ENCODE data around the gene OR6S1.
"Not testable (repeated sequence)": the region's sequence is repeated elsewhere in the genome, so short reads cannot be mapped to it uniquely, and the experiment has no call there.

OR6S1 gene

DNA sequence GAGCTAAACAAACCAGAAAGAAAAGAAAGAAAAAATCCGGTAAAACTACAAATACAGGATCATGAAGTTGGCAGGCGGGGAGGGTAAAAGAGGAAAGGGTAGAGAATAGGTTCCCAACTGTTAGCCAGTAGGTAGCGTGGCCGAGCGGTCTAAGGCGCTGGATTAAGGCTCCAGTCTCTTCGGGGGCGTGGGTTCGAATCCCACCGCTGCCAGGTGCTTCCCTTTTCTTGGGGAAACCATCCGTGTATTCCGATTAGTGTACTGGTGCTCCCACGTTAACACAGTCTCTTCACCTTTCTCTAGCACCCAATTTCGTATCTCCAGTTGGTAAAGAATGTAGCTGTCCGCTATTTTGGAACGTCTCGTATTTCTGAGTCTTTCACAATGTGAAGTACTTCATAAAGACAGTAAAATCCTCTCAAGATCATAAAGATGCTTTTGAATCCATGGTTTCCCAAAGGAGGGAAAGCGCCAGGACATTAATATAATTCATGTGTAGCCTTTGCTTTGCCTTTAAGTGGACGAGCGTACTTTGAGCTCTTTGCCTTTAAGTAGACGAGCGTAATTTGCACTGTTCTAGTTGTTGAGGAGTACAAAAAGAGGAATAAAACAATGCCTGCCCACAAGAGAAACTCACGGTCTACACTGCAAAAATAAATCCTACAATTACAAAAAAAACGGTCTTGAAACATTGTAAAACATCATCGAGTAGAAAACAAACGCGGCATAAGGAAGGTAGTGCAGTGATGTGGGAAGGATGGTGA is 31.3 kb downstream of the OR6S1 start:
- DNase-seq (ENCODE audit: low read depth) = peak; percentile 56

DNA sequence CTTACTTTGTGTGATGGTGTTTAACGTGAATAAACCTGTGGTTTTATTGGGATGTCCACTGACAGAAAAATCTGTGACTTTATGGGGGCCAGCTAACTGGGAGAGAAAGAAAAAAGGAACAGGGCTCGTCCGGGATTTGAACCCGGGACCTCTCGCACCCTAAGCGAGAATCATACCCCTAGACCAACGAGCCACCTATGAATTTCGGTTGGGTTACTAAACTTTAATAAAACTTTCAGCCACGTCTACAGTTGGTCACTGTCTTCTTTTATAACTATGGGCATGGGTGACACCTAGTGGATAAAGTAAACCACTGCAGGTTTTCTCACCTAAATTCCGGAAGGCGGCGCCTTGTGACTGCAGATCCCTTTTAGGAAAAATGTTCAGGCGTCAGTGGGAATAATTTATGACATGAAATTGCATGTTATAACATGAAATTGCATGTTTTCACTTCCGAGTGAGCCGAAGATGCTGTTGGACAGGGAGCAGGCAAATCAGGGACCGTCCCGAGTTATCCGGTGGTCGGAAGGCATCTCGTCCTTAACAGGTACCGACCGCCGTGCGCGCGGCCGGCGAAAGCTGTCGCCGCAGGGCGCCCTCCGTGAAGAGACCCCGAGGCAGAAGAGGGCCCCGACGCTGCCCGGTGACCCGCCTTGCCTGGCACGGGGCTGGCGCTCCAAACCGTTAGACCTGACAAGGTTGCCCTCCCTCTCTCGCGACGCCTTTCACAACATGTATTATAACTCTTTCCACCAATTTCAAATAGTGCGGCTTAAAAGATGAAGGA is 32.1 kb downstream of the OR6S1 start:
- DNase-seq (ENCODE audit: low read depth) = peak; percentile 39

DNA sequence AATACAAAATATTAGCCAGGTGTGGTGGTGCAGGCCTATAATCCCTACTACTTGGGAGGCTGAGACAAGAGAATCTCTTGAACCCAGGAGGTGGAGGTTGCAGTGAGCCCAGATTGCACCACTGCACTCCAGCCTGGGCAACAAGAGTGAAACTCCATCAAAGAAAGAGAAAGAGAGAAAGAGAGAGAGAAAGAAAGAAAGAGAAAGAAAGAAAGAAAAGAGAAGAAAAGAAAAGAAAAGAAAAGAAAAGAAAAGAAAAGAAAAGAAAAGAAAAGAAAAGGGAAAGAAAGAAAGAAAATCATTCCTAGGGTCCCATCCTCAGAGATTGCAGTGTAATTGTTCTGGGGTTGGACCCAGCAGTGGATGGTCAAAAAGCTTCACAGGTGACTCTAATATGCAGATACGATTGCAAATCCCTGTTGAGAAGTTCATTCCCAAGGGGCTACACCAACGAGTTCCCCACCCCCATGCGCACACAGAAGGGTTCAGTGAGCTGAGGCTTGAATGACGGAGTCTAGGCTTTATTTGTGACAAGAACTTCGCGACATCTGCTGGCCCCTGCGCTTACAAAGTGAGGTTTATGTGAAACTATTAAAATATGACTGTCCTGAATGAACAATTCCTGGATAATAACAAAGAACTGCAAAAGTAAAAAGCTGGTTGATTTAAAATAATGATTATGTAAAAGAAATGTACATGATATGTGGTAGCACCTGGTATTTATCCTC is 32.9 kb downstream of the OR6S1 start:
- no peak for DNase-seq (ENCODE audit: low read depth)

DNA sequence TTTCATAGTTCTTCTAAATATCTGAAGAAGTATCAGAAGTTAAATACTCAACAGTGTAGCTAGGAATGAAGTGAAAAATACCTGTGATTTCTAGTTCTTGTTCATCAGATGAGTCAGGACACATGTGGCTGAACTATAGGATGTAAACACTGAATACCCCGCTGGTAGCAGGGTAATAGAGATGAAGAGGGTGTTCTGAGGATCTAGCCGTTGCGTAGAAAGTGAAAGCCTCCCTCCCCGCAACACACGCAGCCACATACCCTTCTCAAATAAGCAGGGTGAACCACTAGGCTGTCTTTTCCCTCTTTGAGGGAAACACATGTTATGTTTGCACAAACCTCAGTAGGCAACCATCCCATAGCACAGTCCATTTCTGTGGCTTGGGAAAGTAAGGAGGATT is 33.9 kb downstream of the OR6S1 start:
- DNase-seq (ENCODE audit: low read depth) = no peak

DNA sequence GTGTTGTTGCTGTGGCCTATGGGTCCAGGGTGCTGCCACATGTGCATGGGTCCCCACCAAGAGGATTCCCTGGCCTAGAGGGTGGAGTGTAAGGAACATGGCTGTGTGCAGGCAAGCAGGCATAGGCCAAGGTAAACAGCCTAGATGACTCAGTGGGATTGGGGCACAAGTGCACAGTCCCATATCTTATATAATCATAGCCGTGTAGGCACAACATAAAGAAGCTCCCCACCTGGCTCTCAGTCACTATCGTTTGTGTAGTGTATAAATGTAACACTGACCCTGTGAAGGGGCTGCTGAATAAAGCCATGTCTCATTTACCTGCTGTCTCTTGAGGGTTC is 34.6 kb downstream of the OR6S1 start:
- no peak for DNase-seq (ENCODE audit: low read depth)

DNA sequence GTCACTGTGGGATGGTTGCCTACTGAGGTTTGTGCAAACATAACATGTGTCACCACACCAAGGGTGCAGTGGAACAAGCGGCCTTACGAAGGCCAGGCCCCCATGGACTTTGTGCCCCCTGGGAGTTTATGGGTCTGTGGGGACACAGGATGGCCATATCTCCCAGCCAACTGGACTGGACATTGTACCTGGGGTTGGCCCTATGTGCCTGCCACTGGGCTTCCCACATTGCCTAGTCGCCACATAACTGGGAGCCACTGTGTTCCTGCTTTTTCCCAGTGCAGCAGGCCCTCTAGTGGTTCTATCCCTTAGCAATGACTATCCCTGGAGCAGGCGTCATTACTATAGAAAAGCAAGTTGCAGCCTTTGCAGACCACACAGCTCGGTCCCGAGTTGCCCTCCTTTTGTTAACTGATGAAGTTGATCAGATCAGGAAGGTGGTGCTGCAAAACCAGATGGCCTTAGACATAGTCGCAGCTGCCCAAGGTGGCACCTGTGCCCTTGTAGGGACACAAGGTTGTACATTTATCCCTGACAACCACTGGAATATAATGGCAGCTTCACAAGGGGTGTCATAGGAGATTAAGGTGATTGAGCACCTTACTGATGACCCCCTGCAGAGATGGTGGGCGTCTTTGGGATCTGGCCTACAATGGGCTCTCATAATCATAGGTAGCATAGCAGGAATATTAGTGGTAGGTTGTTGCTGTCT is 35.1 kb downstream of the OR6S1 start:
- no peak for DNase-seq (ENCODE audit: low read depth)

DNA sequence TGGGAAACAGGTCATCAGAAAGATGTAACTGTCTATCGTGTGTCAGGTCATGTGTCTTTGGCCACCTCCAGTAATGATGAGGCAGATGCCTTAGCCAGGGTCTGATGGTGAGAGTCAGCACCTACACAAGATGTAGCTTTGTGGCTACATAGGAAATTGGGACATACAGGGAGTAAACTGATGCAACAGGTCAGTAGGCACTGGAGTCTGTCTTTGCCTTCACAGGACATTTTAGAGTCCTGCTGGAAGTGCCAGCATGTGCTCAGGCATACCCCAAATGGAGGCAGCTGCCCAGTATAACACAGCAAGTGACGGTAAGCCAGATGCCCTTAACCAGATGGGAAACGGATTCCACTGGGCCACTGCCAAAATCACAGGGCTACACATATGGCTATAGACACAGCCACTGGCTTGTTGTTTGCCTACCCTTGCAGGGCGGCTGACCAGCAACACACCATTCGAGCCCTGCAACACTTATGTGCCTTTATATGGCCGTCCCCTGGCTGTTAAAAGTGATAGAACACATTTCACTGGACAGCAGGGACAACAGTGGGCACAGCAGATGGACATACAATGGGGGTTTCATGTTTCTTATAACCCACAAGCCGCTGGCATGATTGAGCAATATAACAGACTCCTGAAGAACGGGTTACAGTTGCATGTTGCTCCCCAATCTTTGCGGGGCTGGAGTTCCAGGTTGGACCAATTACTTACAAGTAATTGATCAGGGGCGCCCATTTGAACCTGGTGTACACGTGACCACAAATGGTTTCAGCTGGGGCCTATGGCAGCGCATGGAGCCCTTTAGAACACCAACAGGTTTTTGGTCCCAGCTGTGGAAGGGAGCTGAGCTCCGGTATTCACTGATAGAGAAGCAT is 37.4 kb downstream of the OR6S1 start:
- DNase-seq (ENCODE audit: low read depth) = no peak

DNA sequence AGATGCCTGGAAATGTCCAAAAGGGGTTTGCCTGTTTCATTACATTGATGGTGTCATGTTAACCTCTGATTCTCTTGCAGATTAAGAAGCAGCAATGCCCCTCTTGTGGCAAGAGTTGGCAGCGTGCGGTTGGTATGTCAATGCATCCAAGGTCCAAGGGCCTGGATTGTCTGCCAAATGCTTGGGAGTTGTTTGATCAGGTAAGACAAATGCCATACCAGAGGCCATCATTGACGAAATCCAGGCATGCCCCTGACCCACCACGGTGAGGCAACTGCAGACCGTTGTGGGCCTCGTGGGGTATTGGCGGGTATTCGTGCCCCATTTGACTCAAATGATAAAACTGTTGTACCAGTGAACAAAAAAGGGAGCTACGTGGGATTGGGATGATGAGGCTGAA is 38.9 kb downstream of the OR6S1 start:
- no peak for DNase-seq (ENCODE audit: low read depth)

DNA sequence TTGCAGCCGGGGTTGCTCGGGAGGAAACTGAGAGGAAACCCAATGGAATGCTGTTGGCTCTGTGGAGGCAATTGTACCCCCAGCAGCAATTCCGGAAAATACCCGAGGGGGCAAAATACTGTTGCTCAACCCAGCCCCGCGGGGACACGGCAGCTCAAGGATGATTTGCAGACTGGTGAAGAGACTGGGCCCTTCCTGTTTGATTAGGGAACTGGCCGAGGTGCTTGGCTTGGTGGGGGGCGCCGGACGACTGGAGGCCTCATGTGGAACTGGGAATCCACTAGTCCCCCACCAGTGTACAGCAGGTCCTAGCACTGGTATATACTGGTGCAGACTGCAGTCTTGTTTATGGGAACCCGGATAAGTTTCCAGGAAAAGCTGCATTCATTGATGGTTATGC is 40.0 kb downstream of the OR6S1 start:
- DNase-seq (ENCODE audit: low read depth) = no peak

DNA sequence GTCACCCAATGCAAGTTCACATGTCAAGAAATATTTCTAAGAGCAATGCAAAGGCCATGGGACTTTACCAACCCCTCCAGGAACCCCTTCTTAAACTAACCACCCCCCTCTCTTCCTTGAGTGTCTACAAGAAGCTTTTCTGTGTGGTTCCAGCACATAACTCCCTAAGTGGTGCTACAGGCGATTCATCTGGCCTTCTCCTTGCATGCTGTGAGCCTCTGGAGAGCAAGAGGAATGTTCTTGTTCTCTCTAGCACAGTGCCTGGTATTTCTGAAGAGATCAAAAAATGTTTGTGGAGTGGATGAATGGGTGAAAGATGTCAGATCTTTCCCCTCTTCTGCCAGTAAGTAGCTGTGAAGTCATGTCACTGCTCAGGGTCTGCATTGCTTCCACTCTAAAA is 44.4 kb downstream of the OR6S1 start:
- DNase-seq (ENCODE audit: low read depth) = no peak

DNA sequence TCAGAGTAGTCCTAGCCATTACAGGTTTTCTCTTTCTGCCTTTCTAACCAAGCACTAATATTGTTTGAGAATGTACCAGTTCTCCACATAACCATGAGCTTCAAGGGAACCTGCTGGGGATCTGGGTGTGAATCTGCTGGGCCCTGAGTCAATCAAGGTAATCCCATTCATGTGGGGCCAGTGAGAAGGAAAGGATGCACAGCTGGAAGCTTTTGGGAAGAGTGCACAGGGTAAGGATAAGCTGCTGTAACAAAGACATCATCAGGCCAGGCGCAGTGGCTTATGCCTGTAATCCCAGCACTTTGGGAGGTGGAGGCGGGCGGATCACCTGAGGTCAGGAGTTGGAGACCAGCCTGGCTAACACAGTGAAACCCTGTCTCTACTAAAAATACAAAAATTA is 45.8 kb downstream of the OR6S1 start:
- not testable (repeated sequence) for DNase-seq (ENCODE audit: low read depth)

DNA sequence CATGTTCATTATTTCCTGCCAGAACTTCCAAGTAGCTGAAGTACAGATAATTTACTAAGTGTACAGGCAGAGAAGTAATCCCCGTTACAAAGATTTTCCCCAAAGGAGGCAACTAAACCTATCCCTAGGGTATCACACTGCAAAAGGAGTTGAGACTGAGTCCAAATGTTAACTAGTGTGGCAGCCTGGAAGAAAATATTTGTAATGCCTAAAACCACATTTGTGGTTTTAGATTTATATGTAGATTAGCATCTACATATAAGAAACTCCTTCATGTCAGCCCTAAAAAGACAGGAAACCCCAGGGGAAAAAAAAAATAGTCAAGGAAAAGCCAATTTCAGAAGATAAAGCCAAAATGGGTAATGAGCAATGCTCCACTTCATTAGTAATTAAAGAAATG is 48.9 kb downstream of the OR6S1 start:
- DNase-seq (ENCODE audit: low read depth) = no peak

DNA sequence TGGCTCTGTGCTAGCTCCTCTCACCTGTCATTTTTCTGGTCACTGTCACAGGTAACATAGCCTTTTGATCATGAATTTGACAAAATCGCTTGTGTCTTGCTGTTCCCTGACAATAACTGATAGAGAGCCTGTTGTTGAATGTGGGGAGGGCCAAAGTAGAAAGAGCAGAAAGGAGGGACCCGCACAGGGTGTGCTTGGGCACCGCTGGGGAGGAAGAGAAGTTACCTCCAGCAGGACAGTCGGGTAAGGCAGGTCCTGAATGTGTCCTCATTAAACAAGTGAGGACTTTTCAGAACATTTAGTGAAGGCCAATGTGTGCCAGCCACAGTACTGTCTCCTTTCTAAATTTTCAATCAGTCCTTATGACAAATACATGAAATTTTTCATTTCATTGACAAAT is 50.3 kb downstream of the OR6S1 start, which contains the start of gene RNASE12:
RNASE12 (minus strand) TSS at position 142 of the 400 bp plus-strand sequence. CDS start 653 bp downstream, outside the sequence.
- no peak for DNase-seq (ENCODE audit: low read depth)
